Activated T-cell treated with anti-CD3 and anti-CD28 coated beads for 48 hours (primary cell): ENCODE results near the gene TMEM123.

Experiments used
- DNase-seq: peaks from one replicate; pipeline ENCODE4 v3.0.0-alpha.2; 2020; ENCODE audit warnings: low read depth

Gene TMEM123

DNA sequence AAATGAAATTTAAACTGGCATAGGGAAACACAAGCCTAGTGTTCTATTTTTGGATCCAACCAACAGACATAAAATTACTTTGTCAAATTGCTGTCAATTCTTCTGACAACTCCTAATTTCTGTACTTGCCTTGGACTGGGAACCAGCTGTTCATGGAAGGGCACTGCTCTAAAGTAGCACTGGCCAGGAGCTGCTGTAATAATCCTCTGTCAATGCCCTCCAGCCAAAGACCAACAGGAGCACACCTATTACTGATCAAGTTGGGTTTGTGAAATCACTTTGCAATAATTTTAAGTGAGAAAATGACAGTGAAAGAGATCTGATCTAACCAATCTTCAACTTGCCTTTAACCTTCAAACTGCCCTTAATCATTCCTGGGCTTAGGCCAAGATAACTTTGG is 18.9 kb upstream of the TMEM123 start:
- DNase-seq: no peak

DNA sequence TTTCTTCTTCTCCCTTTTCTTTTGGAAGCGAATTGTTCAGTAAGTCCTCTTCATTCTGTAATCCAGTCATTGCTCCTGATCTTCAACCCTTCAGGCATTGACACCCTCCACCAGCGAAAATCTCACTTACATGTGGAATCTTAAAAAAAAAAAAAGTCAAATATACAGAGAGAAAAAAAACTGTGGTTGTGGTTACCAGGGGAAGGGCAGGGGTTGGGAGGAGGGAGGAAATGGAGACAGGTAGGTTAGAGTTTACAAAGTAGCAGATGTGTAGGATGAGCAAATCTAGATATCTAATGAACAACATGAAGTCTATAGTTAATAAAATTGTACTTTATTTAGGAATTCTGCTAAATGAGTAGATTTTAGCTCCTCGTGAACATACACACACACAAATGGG is 17.7 kb upstream of the TMEM123 start:
- DNase-seq: no peak

DNA sequence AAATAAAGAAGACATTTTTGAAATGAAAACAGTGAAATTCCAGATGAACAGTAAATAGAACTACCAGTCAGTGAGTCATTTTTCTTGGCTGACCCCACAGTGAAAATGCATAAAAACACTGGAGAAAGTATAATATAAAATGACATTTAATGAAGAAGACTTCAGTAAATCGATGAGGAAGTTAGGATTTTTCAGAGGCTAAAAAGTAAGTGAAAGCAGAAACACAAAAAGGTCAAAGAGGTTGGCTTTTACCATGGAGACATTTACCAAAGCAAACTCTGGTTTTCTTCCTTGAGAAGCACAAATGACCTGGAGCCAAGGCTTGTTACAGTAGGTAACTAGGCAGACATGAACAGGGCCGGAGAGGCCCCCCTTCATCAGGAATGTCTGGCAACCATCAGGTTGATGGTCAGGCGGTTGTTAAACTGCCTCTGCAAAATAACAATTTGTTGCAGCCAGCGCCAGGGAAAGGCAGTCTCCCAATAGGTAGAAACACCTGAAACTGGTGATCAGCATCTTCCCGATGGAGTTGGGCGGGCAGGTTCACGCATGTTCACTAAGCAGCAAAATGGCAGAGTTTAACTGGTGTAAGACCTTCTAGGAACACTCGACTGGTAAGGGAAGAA is 16.7 kb upstream of the TMEM123 start:
- no peak for DNase-seq

DNA sequence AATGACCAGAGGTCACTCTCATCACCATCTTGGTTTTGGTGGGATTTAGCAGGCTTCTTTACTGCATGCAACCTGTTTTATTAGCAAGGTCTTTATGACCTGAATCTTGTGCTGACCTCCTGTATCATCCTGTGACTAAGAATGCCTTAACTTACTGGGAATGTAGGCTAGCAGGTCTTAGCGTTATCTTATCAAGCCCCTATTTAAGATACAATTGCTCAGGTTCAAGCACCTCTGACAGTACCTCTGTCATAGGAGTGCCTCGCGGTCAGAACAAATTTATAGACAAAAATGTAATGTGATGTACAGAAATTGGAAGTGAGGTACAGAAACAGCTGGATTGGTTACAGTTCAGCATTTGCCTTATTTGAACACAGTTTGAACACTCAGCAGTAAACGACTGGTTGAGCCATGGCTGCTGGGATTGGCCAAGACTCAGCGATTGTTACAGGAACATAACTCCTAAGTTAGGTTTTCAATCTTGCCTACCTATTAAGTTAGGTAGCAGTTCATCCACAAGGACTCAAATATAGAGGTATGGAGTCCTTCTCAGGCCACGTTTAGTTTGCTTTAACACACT is 16.1 kb upstream of the TMEM123 start:
- no peak for DNase-seq

DNA sequence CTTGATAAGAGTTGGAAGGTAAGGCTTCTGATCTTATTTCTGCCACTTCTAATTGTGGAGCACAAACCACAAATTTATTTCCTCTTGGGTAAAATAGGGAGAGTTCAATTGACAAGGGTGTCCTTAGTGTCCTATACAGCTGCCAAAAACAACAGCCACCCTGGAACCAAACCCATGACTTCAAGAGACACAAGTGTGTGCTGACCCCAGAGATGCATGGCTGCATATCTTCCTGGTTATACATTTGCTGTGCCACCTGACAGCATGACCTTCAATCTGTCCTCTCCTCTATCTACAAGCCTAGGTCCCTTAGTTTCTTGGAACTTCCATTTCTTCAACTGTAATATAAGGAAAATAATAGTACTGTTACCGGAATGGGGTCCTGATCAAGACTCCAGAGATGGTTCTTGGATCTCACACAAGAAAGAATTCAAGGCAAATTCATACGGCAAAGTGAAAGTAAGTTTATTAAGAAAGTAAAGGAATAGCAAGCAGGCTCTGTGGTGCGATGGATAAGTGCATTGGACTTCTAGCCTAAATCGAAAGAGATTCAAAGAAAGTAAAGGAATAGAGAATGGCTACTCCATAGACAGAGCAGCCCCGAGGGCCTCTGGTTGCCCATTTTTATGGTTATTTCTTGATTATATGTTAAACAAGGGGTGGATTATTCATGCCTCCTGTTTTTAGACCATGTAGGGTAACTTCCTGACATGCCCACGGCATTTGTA is 15.5 kb upstream of the TMEM123 start:
- DNase-seq: no peak

DNA sequence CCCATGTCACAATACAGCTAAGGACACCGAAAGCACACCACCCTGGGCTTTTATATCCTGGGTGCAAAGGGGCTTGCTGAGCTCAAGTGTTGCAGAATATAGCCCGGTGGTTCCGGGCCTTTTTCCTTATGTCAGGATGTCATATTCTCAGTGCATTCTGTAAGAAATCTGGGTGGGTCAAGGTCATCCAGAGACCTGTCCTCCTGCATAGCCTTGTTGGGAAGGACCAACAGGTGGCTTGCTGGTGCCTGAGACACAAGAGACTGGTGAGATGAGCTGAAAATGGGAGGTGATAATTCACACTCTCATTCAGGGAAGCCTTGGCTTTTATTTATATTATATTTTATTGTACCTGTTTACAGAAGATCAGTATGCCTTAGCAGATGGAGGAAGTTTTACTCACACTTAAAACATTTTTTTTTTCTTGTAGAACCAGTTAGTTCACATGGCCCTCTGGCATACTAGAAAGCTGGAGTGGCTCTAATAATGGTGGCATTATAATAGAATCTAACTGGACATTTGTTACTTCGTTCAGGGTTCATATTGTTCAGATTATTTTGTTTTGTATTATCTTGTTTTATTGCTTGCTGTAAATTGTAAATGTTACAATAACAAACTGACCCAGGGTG is 14.6 kb upstream of the TMEM123 start:
- DNase-seq: no peak

DNA sequence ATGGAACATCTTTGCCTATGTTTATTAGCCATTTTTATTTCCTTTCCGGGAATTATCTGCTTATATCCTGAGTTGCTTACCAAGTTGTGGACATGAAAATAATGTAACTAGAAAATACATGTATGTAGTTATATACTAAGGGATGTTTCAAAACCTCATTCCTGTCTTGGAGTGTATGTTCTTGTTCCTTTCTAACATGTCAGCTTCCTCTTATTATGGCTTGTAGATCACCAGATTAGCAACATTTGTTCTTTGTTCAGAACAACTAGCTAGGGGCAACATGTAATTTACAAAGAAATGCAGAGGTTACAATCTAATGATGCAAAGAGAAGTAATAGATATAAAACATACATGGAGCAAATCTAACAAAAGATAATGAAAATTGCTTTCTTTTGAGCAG is 13.1 kb upstream of the TMEM123 start:
- DNase-seq: no peak

DNA sequence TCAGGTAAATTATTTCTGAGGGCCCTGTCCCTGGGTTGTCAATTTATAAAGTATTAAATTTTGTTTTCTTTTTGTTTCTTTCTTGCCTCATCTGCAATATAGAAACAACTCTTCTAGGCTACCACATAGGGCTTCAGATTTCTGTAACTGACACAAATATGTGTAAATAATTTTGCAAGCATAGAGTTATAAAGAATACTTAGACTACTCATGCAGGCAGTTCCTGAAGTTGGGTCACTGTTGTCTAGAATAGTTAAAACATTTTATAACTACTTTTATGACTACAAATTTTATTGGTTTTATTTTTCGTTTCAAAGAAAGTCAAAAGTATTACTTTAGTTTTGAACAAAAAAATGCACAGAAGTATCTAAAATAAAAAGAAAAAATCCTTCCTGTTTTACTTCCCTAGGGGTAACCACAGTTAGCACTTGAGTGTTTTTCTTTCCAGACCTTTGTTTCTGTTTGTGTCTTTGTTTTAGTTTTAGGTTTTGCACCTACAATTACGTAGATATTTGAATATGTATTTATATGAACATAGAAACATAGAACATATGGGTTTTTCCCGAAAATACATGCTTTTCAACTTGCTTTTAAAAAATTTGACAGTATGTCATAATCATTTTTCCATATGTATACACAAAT is 12.4 kb upstream of the TMEM123 start:
- no peak for DNase-seq

DNA sequence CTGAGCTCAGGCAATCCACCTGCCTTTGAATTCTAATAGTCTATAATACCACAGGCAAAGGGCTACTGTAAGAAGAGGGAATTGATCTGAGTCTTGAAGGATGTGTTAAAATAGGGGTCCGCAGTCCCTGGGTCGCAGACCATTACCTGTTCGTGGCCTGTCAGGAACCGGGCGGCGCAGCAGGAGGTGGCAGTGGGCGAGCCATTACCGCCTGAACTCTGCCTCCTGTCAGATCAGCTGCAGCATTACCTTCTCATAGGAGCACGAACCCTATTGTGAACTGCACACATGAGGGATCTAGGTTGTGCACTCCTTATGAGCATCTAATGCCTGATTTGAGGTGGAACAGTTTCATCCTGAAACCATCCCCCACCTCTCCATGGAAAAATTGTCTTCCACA is 11.5 kb upstream of the TMEM123 start:
- DNase-seq: no peak

DNA sequence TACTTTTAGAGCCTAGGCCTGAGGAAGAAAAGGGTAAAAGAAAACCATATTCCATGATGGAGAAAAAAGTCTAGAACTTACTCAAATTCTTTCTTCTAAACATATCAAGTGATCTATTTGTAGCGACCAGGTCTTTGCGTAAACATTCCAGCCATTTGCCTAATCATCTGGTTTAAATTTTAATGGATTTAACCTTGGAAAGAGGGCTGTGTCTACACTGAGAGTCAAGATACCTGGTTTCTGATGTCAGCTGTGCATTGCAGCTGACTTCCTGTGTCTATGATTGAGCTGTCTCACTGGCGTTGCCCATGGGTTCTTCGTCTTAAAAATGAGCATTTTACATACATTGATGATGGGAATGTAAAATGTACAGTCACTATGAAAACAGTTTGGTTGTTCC is 10.0 kb upstream of the TMEM123 start:
- no peak for DNase-seq

DNA sequence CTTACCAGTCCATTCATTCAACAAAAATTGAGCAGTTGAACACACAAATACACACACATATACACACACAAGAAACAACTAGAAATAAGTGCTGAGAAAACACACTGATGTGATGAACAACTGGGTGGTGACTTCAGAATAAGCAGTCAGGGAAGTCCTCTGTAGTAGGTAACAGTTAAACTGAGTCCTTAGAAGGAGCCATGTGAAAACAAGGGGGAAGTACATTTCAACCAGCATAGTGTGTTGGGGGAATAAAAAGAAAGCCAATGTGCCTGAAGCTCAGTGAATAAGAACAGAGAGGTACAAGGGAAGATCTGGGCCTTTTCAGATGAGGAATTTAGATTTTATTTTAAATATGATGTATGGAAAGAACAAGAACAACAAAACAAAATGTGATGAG is 6.8 kb upstream of the TMEM123 start:
- no peak for DNase-seq

DNA sequence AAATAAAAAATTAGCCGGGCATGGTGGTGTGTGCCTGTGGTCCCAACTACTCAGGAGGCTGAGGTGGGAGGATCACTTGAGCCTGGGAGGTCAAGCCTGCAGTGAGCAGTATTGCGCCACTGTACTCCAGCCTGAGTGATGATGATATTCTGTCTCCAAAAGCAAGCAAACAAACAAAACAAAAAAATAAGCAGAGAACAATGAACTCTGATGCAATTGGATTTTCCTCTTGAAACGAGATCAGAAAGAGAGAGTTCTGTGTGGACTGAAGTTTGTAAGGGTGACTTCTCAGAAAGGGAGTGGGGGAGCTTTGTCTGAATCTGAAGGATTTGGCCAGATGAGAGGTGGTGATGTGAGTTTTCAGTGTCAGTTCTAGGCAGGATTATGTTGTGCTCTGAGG is 6.0 kb upstream of the TMEM123 start:
- no peak for DNase-seq

DNA sequence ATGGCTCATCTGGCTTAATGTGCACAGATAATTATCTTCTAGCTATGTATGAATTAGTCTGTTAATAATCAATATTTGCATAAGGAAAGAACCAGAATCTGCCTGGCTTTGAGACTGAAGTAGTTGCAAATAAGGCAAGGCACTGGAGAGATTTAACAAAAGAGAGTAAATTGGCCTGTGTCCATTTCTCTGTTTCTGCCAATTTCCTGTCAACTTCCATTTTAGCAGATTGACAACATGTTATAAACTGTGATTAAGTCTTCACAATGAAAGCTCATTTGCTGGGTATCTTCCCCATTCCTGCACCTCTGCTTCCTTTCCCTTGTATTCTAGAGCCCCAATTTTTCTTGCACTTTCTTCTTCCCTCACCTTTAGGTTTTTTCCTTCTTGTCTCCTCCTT is 5.3 kb upstream of the TMEM123 start:
- no peak for DNase-seq

DNA sequence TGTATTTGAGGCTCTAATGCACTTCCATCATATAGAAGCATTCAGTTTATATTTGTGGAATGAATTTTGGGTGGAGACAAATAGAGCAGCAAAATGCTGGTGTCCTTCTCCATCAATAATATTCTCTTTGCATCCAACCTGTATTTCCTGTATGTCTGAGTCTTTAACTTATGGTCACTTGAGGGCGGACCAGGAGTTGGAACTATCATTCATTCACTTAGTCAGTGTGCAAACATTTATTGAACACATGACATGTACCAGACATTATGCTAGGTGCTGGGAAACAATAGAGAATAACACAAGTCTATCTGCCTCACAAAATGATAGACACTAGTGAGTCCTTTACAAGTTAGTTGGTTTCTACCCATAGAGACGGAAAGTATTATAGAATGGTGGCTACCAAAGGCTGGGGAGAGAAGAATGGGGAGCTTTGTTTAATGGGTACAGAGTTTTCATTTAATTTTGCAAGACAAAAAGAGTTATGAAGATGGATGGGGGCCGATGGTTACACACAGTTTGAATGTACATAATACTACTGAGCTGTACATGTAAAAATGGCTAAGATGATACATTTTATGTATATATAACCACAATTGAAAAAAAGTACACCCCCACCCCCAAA is 4.6 kb upstream of the TMEM123 start:
- no peak for DNase-seq

DNA sequence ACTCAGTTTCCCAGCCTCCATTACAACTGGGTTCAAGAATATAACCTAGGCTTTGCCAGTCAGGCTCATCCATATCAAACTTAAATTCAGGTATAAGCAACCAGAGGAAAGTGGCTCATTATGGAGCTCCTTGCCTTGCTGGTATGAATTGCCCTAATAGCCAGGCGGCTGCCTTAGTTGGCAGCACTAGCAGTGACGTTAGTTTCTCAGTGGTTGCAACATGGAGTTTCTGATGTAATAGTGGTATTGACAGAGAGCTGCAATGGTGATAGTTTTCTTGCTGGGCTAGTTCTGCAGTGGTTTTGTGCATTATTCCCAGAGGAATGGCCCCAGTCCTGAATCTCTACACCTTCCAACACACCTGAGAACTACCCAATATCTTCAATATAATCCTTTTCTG is 3.8 kb upstream of the TMEM123 start:
- DNase-seq: no peak

DNA sequence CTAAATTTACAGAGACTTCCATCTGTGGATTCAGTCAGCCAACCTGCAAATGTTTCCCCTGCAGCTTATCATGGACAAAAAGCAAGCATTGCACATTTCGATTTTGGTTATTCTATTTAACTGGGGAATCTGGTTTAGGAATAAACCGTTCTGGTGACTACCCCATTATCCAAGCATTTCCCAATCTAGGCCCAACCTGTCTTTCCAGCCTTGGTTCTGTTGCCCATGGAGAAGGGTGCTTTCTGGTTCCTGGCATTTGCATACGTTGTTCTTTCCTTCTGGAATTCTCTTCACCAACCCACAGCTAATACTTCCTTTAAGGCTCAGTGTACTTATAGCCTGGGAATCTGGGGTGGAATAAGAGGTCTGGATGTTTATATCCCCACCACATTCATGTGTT is 1.4 kb upstream of the TMEM123 start:
- DNase-seq: no peak

DNA sequence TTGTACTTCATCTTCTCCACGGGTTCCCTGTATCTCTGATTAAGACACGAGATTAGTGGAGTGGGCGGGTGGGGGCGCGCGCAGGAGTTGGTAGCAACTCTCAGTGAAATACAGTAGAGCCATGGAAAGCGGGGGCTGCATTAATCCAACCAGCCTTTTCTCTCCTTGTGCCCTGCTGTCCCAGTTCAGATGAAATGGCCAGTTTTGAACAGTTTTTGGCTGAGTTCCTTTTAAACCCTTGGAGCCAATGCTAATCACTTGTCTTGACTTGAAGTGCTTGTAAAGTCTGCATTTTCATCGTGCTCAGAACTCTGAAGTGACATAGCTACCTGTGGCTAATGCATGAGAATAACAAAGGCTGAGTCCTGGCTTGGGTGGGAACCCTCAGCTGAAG is 734 bp upstream of the TMEM123 start:
- DNase-seq: no peak

DNA sequence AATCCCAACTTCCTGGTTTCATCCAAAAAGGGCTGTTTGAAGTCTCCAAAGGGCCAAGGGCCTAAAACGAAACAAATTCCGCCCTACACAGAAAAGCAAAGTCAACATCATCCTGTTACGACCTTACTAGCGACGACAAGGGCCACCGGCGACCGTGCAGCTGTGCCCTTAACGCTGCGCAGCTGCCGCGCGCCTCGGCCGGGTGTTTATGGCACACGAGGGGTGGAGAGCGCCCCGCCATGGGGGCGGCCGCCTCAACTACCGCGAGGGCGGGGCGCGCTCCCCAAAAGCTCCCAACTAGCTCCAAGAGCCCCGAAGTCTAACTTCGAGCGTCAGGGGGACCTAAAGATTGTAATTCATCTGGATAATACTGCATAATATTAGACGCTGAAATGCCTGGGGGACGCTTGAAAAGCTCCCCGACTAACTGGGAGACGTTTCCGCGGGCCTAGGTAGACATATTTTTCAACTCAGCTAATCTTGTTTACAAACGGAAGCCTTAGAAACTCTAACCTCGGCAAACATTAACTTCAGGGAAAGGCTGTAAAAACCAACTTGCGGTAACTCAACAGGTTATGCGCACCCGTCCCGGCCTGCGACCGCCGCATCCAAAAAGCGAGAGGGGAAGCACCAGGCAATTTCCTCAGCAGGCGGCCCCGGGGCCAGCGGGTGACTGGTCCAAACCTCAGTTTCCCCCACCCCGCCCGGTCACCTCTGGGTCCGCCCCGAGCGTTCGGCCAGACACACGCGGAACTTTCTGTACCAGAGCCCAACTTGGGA is 694 bp downstream of the TMEM123 start:
- peak; percentile 75 for DNase-seq

DNA sequence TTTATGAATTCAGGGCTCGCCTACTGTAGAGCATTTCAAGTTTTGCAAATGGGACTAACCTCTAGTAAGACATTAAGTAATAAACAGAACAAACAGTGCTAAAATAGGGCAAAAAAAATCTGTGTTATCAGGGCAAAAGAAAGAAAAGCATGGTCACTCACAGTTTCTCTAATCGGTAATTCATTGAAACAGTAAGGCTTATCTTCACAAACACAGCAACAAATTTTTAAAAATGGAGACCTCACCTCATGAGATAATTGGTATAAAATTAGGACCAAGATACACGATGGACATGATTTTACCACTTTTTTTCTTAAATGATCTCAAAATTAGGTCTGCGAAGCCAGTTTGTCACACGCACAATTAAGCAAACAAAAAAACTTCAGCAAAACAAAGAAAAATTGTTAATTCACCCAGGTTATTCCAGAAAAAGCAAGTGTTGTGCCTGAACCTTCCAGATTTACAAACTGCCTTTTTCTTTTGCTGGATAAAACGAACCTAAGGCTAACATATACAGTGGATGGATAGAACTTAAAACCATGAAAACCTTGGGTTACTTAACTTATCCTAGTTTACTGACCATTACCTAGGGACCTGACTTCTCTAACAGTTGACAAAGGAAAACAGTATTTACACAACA is 1.4 kb downstream of the TMEM123 start:
- DNase-seq: no peak

DNA sequence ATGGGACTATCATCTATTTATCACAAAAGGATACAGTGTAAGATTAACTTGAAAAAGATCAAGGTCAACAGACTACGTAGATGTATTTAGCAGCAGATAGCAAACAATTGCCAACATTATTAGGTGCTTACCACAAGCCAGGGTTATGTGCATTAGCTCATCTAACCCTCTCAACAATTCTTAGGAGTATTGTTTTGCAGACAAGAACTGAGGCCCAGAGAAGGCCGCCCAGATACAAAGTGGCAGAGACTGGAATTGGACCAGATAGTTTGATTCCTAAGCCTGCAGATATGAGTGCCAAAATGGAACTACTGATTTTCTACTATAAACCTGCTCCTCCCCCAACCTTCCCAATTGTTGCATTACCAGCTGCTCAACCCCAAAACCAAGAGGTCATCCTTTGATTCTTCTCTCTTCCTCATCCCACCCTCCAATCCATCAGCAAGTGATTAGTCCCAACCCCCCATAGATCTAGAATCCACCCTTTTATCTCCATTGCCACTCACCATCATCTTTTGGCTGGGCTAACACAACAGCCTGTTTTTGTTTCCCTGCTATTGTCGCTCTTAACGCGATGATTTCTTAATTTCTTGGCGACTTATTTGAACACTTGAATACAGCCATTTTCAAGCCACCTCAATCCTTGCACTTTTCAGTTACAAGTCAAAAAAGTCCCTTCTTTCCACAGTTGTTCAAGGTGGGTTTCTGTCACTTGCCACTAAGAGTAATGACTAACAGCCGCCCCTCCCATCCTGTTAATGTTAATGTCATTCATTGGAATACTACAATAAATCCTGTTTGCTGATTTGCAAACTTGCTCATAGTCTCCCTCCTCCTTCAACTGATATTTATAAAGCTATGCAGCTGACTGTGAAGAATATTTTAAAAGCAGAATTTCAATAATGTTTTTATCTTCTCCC is 2.7 kb downstream of the TMEM123 start:
- no peak for DNase-seq
